Effector memory CD8-positive, alpha-beta T cell (primary cell): Measurements from ENCODE around the gene DES.

Source experiments
- ATAC-seq: fragments of 150-1000 bp; cut with Tn5 transposase; replicated peaks from 2 replicates; pipeline ENCODE4 v1.10.0; 2021; ENCODE audit warnings: mild to moderate bottlenecking, moderate library complexity
- DNase-seq, 3 experiments: peaks; one replicate each; pipeline ENCODE4 v3.0.0; 2021
- H3K27ac Mint-ChIP-seq, 2 donors: one replicate each; pipeline ENCODE4 v1.8.0; 2022; ENCODE audit warnings: mild to moderate bottlenecking in 2 of 2, mixed read lengths in 2 of 2, moderate library complexity in 2 of 2
- H3K27me3 Mint-ChIP-seq, 2 donors: one replicate each; pipeline ENCODE4 v1.8.0; 2022; ENCODE audit warnings: mixed read lengths in 2 of 2
- H3K36me3 Mint-ChIP-seq: one replicate; pipeline ENCODE4 v1.8.0; 2022; ENCODE audit warnings: mild to moderate bottlenecking, moderate library complexity, mixed read lengths; ENCODE audit not compliant: insufficient read depth
- H3K4me1 Mint-ChIP-seq, 2 donors: one replicate each; pipeline ENCODE4 v1.8.0; 2022; ENCODE audit warnings: low read depth in 2 of 2, mixed read lengths in 2 of 2
- H3K4me3 Mint-ChIP-seq, 2 donors: one replicate each; pipeline ENCODE4 v1.8.0; 2022; ENCODE audit warnings: mild to moderate bottlenecking in 2 of 2, mixed read lengths in 2 of 2, moderate library complexity in 2 of 2
- H3K9me3 Mint-ChIP-seq, 2 donors: one replicate each; pipeline ENCODE4 v1.8.0; 2022; ENCODE audit warnings: mixed read lengths in 2 of 2

The DES gene

GRCh38 chr2:219441451-219442255, 23.5 kb downstream of the DES start:
- DNase-seq, result peak in 2 of 3 experiments; percentile 8 to 21
- H3K4me1 Mint-ChIP-seq, result peaks cover 14 to 16% of the 10 kb centered on the region in 2 donors
- peaks cover 43 to 54% of the 10 kb centered on the region in 2 donors for H3K27me3 Mint-ChIP-seq
- H3K9me3 Mint-ChIP-seq, result no peaks in the 10 kb centered on the region
- H3K4me3 Mint-ChIP-seq, result peak overlapping the region; percentile 83 to 84
- peak overlapping the region in 1 of 2 donors; percentile 67 for H3K27ac Mint-ChIP-seq
- ATAC-seq, result peak; percentile 77
- H3K36me3 Mint-ChIP-seq, result no peaks in the 10 kb centered on the region

- no peak overlapping the region for H3K27ac Mint-ChIP-seq
- H3K27me3 Mint-ChIP-seq, result peaks cover 49 to 60% of the 10 kb centered on the region in 2 donors
These were observed 24.3 kb downstream of the DES start for GRCh38 chr2:219442256-219443015.

GRCh38 chr2:219443016-219443696, 25.0 kb downstream of the DES start:
- Mint-ChIP-seq H3K27ac (no peak overlapping the region), H3K27me3 (peaks cover 52 to 65% of the 10 kb centered on the region in 2 donors), H3K4me1 (peaks cover 14 to 16% of the 10 kb centered on the region in 2 donors), H3K9me3 (no peaks in the 10 kb centered on the region), H3K36me3 (no peaks in the 10 kb centered on the region), H3K4me3 (peak overlapping the region; percentile 79 to 84)
- DNase-seq, result no peak
- ATAC-seq, result no peak

More at GRCh38 chr2:219442256-219443015, 24.3 kb downstream of the DES start:
- no peaks in the 10 kb centered on the region for H3K9me3 Mint-ChIP-seq
- no peak for ATAC-seq
- H3K4me3 Mint-ChIP-seq, result peak overlapping the region; percentile 79 to 84
- no peaks in the 10 kb centered on the region for H3K36me3 Mint-ChIP-seq
- DNase-seq, result no peak
- peaks cover 14 to 16% of the 10 kb centered on the region in 2 donors for H3K4me1 Mint-ChIP-seq

- H3K4me3 Mint-ChIP-seq, result no peak overlapping the region
These were observed 25.5 kb downstream of the DES start for GRCh38 chr2:219443697-219444023.

GRCh38 chr2:219444566-219445091, 26.5 kb downstream of the DES start:
- H3K27me3 Mint-ChIP-seq, result peaks cover 57 to 70% of the 10 kb centered on the region in 2 donors
- DNase-seq (no peak), ATAC-seq (no peak)
- peaks cover 14 to 16% of the 10 kb centered on the region in 2 donors for H3K4me1 Mint-ChIP-seq
- no peaks in the 10 kb centered on the region for H3K9me3 Mint-ChIP-seq
- no peaks in the 10 kb centered on the region for H3K36me3 Mint-ChIP-seq
- no peak overlapping the region for H3K4me3 Mint-ChIP-seq
- no peak overlapping the region for H3K27ac Mint-ChIP-seq

More at GRCh38 chr2:219443697-219444023, 25.5 kb downstream of the DES start:
- H3K4me1 Mint-ChIP-seq, result peaks cover 14 to 16% of the 10 kb centered on the region in 2 donors
- ATAC-seq (no peak), DNase-seq (no peak)
- peaks cover 52 to 65% of the 10 kb centered on the region in 2 donors for H3K27me3 Mint-ChIP-seq
- H3K27ac Mint-ChIP-seq, result no peak overlapping the region
- H3K9me3 Mint-ChIP-seq, result no peaks in the 10 kb centered on the region
- H3K36me3 Mint-ChIP-seq, result no peaks in the 10 kb centered on the region

GRCh38 chr2:219445220-219445640, 27.1 kb downstream of the DES start:
- peaks cover 64 to 76% of the 10 kb centered on the region in 2 donors for H3K27me3 Mint-ChIP-seq
- H3K4me1 Mint-ChIP-seq, result peaks cover 16% of the 10 kb centered on the region in 2 donors
- no peaks in the 10 kb centered on the region for H3K9me3 Mint-ChIP-seq
- H3K4me3 Mint-ChIP-seq, result no peak overlapping the region
- no peak for DNase-seq
- H3K36me3 Mint-ChIP-seq, result no peaks in the 10 kb centered on the region
- no peak for ATAC-seq
- H3K27ac Mint-ChIP-seq, result no peak overlapping the region

- H3K4me3 Mint-ChIP-seq, result no peak overlapping the region
- ATAC-seq, result no peak
- peaks cover 66 to 79% of the 10 kb centered on the region in 2 donors for H3K27me3 Mint-ChIP-seq
- no peaks in the 10 kb centered on the region for H3K9me3 Mint-ChIP-seq
- no peak overlapping the region for H3K27ac Mint-ChIP-seq
- H3K36me3 Mint-ChIP-seq, result no peaks in the 10 kb centered on the region
- DNase-seq, result no peak
- H3K4me1 Mint-ChIP-seq, result peaks cover 12% of the 10 kb centered on the region in 2 donors
These were observed 27.9 kb downstream of the DES start for GRCh38 chr2:219446101-219446504.

- Mint-ChIP-seq H3K4me1 (peaks cover 7% of the 10 kb centered on the region in 2 donors), H3K27ac (no peak overlapping the region), H3K9me3 (no peaks in the 10 kb centered on the region), H3K36me3 (no peaks in the 10 kb centered on the region), H3K27me3 (peaks cover 64 to 79% of the 10 kb centered on the region in 2 donors), H3K4me3 (no peak overlapping the region)
- no peak for ATAC-seq
- DNase-seq, result no peak
These were observed 28.5 kb downstream of the DES start for GRCh38 chr2:219446689-219447088.

GRCh38 chr2:219447242-219448098, 29.3 kb downstream of the DES start:
- peaks cover 6 to 7% of the 10 kb centered on the region in 2 donors for H3K4me1 Mint-ChIP-seq
- no peak overlapping the region for H3K4me3 Mint-ChIP-seq
- H3K36me3 Mint-ChIP-seq, result no peaks in the 10 kb centered on the region
- H3K27ac Mint-ChIP-seq, result no peak overlapping the region
- ATAC-seq, result no peak
- peaks cover 65 to 83% of the 10 kb centered on the region in 2 donors for H3K27me3 Mint-ChIP-seq
- DNase-seq, result no peak
- no peaks in the 10 kb centered on the region for H3K9me3 Mint-ChIP-seq

- Mint-ChIP-seq H3K4me1 (peaks cover 0 to 2% of the 10 kb centered on the region in 2 donors), H3K27me3 (peaks cover 65 to 83% of the 10 kb centered on the region in 2 donors), H3K9me3 (no peaks in the 10 kb centered on the region), H3K27ac (no peak overlapping the region), H3K36me3 (no peaks in the 10 kb centered on the region), H3K4me3 (no peak overlapping the region)
- DNase-seq (no peak), ATAC-seq (no peak)
These were observed 30.1 kb downstream of the DES start for GRCh38 chr2:219448099-219448775.

GRCh38 chr2:219448776-219449341, 30.7 kb downstream of the DES start:
- no peak overlapping the region for H3K4me3 Mint-ChIP-seq
- ATAC-seq, result no peak
- no peak overlapping the region for H3K27ac Mint-ChIP-seq
- no peaks in the 10 kb centered on the region for H3K36me3 Mint-ChIP-seq
- peaks cover 65 to 80% of the 10 kb centered on the region in 2 donors for H3K27me3 Mint-ChIP-seq
- no peak for DNase-seq
- H3K9me3 Mint-ChIP-seq, result no peaks in the 10 kb centered on the region
- peaks cover 0 to 2% of the 10 kb centered on the region in 2 donors for H3K4me1 Mint-ChIP-seq

- ATAC-seq (no peak), DNase-seq (no peak)
- peak overlapping the region in 1 of 2 donors; percentile 17 for H3K4me3 Mint-ChIP-seq
- H3K27me3 Mint-ChIP-seq, result peaks cover 57 to 72% of the 10 kb centered on the region in 2 donors
- H3K4me1 Mint-ChIP-seq, result peaks cover 0 to 2% of the 10 kb centered on the region in 2 donors
- H3K27ac Mint-ChIP-seq, result no peak overlapping the region
- no peaks in the 10 kb centered on the region for H3K36me3 Mint-ChIP-seq
- no peaks in the 10 kb centered on the region for H3K9me3 Mint-ChIP-seq
These were observed 31.4 kb downstream of the DES start for GRCh38 chr2:219449609-219450008.
